NB4 (cell line): ENCODE data around the gene FBXO46.

Source experiments
- POLR2A ChIP-seq: IDR thresholded peaks from 2 replicates; pipeline ENCODE4 v1.6.1; 2011; ENCODE audit warnings: mild to moderate bottlenecking; ENCODE audit not compliant: insufficient read length; ENCODE audit errors: extremely low read depth
- TF ChIP-seq, protein P1 (sequence below): IDR thresholded peaks from one replicate; pipeline ENCODE4 v1.5.1; 2012; ENCODE audit warnings: low read depth, low read length

DNA sequence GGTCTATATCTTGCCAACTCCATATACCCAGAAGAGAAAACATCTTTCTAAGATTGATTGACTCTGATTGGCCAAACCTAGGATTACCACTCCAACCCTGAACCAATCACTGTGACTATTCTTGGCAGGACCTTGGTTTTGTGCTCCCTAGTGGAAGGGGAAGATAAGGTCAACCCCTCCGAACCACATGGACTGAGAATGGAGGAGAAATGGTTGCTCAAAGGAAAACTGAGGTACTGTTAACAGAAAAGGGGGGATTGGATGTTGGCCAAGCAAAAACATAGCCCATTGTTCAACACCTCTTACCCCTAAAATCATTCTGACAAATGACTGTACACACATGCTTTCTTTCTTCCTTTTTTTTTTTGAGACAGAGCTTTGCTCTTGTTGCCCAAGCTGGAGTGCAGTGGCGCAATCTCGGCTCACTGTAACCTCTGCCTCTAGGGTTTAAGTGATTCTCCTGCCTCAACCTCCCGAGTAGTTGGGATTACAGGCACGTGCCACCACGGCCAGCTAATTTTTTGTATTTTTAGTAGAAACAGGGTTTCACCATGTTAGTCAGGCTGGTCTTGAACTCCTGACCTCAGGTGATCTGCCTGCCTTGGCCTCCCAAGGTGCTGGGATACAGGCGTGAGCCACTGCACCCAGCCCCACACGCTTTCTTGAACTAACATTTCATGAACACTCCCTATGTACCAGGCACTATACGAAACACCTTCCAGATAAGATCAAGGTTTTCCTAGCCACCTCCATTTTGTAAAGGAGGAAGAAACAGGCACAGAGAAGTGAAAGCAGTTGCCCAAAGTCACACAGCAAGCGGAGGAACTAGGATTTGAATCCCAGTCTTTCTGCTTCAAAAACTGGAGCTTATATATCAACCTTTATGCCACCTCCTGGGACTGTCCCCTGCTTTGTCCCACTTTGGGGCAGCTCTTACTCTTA is 9.1 kb upstream of the FBXO46 start:
- TF ChIP-seq, protein P1, sequence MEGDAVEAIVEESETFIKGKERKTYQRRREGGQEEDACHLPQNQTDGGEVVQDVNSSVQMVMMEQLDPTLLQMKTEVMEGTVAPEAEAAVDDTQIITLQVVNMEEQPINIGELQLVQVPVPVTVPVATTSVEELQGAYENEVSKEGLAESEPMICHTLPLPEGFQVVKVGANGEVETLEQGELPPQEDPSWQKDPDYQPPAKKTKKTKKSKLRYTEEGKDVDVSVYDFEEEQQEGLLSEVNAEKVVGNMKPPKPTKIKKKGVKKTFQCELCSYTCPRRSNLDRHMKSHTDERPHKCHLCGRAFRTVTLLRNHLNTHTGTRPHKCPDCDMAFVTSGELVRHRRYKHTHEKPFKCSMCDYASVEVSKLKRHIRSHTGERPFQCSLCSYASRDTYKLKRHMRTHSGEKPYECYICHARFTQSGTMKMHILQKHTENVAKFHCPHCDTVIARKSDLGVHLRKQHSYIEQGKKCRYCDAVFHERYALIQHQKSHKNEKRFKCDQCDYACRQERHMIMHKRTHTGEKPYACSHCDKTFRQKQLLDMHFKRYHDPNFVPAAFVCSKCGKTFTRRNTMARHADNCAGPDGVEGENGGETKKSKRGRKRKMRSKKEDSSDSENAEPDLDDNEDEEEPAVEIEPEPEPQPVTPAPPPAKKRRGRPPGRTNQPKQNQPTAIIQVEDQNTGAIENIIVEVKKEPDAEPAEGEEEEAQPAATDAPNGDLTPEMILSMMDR: peak; percentile 8
- TF ChIP-seq POLR2A: no peak
